H1 (cell line): ENCODE measurements around the gene STIL. TPM values are rescaled to one million over a fixed set of nuclear protein-coding genes. Genes with fewer than 3 reads are reported as not detected.

Experiments
- GABPA ChIP-seq: IDR thresholded peaks from 2 replicates; pipeline ENCODE4 v1.6.1; 2011; ENCODE audit warnings: mild to moderate bottlenecking, low read length, moderate library complexity, borderline replicate concordance; ENCODE audit not compliant: insufficient read depth
- polyA plus RNA-seq, 7 experiments: library from polyadenylated mRNA; depleted of rRNA in 3 of 7; stranded (reverse) in 5 of 7; unstranded in 2 of 7; fragments of >200 nt in 5 of 7; fragments of 200-250 nt in 2 of 7; gene quantifications; 1 replicate in 5 of 7; 2 replicates in 1 of 7; 4 replicates in 1 of 7; pipeline versions ENCODE4 v1.2.1 to v1.2.3, GENCODE V29; 2011 to 2013; ENCODE audit warnings: missing spikeins in 2 of 7, mixed read lengths in 2 of 7
- total RNA-seq: library from RNA; stranded (reverse); fragmentation: NEBNext Ultra II Directional; extraction: Animal tissue kit (Norgen Biotek cat#: 25700); gene quantifications from 2 replicates; pipeline ENCODE4 v1.2.1, GENCODE V29; 2021
- TF ChIP-seq, protein P1 (sequence below), 3 experiments: IDR thresholded peaks; 1 replicate in 2 of 3; 2 replicates in 1 of 3; pipeline versions ENCODE4 v1.5.1 to v1.6.1; 2011; ENCODE audit warnings: low read length in 3 of 3, mild to moderate bottlenecking in 3 of 3, inconsistent platforms in 2 of 3, low read depth in 1 of 3, moderate library complexity in 1 of 3; ENCODE audit not compliant: insufficient read depth in 1 of 3; ENCODE audit errors: control extremely low read depth in 1 of 3

STIL gene
- total and polyA plus RNA-seq, 2 of the 8 experiments (the other 6 are each of a cell fraction or from before 2014, with no cell fraction given), result 13.6 to 25.1 TPM

- TF ChIP-seq, protein P1, sequence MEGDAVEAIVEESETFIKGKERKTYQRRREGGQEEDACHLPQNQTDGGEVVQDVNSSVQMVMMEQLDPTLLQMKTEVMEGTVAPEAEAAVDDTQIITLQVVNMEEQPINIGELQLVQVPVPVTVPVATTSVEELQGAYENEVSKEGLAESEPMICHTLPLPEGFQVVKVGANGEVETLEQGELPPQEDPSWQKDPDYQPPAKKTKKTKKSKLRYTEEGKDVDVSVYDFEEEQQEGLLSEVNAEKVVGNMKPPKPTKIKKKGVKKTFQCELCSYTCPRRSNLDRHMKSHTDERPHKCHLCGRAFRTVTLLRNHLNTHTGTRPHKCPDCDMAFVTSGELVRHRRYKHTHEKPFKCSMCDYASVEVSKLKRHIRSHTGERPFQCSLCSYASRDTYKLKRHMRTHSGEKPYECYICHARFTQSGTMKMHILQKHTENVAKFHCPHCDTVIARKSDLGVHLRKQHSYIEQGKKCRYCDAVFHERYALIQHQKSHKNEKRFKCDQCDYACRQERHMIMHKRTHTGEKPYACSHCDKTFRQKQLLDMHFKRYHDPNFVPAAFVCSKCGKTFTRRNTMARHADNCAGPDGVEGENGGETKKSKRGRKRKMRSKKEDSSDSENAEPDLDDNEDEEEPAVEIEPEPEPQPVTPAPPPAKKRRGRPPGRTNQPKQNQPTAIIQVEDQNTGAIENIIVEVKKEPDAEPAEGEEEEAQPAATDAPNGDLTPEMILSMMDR (IDR thresholded peaks at IDR 0.05; ENCODE audit: control extremely low read depth in 1 of 3, insufficient read depth in 1 of 3, low read depth in 1 of 3, low read length in 3 of 3), result no peak
- TF ChIP-seq GABPA, result no peak
Observed at GRCh38 chr1:47351305-47351704, 37.4 kb upstream of the STIL start (continued).
